ENCODE results near the gene RPL18. TPM values are rescaled to one million over a fixed set of nuclear protein-coding genes. Genes with fewer than 3 reads are reported as not detected.

The RPL18 gene
- total RNA-seq, 1 donor from 2014 or later: 1,454 TPM

- no peak for DNase-seq
Observed at GRCh38 chr19:48629599-48630295, 10.8 kb upstream of the RPL18 start.

- no peak for DNase-seq
Observed at GRCh38 chr19:48629297-48629598, 10.3 kb upstream of the RPL18 start.

GRCh38 chr19:48628486-48629296 lies 9.7 kb upstream of the RPL18 start:
- no peak for DNase-seq

- DNase-seq: no peak
Observed at GRCh38 chr19:48627865-48628314, 8.9 kb upstream of the RPL18 start.

- DNase-seq: no peak
Observed at GRCh38 chr19:48627201-48627864, 8.4 kb upstream of the RPL18 start.

DNA sequence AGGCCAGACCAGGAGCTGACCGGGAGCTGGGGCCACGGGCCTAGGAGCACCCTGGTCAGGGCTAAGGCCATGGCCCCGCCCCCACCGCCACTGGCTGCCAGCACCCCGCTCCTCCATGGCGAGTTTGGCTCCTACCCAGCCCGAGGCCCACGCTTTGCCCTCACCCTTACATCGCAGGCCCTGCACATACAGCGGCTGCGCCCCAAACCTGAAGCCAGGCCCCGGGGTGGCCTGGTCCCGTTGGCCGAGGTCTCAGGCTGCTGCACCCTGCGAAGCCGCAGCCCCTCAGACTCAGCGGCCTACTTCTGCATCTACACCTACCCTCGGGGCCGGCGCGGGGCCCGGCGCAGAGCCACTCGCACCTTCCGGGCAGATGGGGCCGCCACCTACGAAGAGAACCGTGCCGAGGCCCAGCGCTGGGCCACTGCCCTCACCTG lies 6.9 kb upstream of the RPL18 start:
- DNase-seq: no peak

DNA sequence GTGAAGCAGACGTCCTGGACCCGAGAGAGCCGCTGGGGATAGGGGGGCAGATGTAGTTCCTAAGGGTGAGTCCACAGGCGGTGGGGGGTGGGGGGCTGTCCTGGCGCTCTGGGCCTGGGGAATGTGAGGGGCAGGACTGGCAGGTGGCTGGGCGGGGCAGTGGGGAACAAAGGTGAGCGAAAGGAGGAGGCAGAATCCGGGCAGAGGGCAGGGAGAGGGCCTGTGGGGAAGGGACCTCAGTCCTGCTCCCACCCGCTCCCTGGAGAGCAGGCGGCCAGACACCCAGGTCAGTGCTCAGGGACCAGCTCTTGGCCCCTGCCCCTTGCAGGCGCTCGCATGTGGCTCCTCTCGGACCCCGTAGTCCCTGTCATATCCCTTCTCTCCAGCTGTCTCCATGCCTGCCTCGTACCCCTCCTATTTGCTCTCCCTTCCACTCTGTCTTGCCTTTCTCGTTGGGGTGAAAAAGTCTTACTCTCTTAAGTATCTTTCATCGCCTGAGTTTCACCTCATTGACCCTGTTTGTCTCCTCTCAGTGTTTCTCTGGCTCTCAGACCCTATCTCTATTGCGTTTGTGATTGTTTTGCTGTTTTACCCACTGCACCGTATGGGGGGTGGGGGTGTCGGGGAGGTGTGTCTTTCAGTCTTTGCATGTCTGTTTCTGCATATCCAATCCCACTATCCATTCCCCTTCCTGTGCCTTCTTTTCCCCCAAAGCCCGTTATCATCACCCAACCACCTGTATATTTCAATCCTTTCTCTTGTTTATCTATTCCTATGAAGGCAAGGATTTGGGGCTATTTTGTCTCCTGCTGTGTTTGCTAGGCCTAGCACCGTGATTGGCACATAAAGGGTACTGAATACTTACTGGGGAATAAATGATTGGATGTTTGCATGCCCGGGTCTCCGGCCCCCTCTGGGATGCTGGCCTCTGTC lies 6.1 kb upstream of the RPL18 start:
- no peak for DNase-seq

GRCh38 chr19:48624067-48624594 lies 5.2 kb upstream of the RPL18 start:
- peak; percentile 97 for DNase-seq

- no peak for DNase-seq
Observed at GRCh38 chr19:48623556-48624066, 4.6 kb upstream of the RPL18 start.

DNA sequence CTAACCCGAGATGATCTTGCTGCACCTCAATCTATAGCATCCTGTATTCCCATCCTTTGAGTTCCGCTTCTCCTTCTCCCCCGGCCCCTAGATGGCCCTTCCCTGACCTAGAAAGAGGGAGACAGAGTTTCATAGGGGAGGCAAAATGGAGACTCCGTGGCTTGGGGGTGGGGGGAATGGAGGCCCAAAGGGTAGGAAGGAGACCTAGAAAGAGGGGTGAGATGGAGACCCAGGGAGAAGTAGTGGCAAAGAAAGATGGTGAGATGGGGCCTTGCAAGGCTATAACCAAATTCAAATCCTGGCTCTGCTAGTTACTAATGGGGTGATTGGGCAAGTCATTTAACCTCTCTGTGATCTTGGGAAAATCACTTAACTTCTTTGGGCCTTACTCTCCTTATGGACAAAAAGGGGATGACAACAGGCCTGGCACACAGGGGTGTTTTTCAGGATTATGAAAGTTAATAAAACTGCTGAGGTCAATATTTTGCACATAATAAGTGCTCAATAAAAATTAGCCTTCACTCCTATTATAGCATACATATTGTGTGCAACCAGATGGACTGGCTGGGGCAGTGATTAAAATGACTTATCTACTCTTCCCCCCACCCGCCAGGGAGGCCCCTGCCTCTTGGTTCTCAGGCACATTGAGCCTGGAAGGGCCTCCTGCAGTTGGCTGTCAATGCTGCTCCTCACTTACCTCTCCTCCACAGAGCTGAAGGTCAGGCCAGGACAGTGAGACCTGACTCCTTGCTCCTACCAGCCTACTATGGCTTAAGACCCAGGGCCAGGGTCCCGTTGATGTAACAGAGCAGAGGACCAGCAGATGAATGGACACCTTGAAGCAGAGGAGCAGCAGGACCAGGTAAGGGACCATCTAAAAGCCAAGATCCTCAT lies 961 bp upstream of the RPL18 start:
- no peak for DNase-seq

DNA sequence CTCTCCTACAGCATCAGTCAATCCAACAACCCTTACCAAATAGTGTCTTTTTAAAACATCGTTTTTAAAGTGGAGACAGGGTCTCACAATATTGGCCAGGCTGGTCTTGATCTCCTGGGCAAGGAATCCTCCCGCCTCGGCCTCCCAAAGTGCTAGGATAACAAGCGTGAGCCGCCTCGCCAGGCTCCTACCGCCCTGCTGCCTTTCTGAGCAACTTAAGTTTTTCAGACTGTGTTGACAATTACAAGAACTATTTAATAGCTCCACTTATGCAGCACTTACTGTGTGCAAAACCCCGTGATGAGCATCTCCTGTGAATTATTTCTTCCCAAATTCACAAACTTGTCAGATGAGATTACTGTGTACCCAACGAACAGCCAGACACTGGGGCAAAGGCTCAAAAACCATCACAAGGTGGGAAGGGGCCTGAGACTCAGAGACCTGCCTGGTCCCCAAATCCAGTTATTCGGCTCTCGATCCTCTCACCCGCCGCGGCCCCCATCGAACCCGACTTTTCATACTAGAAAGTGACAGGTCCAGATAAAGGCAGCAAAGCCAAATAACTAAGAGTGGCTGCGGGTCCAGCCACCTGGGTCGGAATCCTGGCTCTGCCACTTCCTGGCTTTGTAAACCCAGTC lies 581 bp downstream of the RPL18 start:
- DNase-seq: no peak

GRCh38 chr19:48617146-48617937 lies 1.6 kb downstream of the RPL18 start:
- DNase-seq: no peak

DNA sequence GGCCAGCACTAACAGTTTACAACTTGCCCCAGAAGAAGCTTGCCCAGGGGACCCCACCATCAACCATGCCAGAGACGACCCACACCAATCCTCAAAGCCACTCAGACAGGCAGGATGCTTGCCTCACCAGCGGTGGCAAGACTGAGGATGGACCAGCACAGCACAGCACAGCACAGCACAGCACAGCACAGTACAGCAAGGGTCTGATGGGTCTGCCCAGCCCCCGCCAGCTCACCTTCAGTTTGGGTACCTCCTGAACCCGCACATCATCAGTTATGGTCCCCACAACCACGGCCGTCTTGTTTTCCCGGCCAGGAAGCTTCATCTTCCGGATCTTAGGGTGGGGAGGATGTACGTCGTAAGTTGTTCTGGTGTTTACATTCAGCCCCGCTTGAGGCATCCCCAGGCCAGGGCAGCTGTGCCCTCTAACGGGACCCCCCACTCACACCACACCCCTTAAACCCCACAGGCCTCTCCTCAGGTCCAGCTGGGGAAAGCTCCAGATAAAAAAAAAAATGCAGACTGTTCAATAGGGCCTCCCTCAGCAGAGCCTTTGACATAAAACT lies 2.4 kb downstream of the RPL18 start:
- DNase-seq: no peak

DNA sequence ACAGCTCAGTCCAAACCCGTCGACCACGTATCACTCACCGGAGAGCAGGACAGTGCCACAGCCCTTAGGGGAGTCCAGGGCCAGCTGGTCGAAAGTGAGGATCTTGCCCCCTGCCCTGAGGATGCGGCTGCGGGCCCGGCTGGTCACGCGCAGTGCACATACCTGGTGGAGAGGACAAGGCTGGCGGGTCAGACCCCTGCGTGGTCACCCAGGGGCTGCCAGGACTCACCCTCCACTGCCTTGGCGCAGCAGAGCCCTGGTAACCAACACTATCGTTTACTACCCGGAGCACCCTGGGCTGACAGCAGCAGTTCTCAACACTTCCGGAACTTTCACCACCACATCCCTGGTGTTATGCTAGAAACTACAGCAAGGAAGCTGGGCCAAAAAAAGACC lies 2.9 kb downstream of the RPL18 start:
- DNase-seq: no peak

GRCh38 chr19:48615231-48616040 lies 3.5 kb downstream of the RPL18 start:
- DNase-seq: no peak

DNA sequence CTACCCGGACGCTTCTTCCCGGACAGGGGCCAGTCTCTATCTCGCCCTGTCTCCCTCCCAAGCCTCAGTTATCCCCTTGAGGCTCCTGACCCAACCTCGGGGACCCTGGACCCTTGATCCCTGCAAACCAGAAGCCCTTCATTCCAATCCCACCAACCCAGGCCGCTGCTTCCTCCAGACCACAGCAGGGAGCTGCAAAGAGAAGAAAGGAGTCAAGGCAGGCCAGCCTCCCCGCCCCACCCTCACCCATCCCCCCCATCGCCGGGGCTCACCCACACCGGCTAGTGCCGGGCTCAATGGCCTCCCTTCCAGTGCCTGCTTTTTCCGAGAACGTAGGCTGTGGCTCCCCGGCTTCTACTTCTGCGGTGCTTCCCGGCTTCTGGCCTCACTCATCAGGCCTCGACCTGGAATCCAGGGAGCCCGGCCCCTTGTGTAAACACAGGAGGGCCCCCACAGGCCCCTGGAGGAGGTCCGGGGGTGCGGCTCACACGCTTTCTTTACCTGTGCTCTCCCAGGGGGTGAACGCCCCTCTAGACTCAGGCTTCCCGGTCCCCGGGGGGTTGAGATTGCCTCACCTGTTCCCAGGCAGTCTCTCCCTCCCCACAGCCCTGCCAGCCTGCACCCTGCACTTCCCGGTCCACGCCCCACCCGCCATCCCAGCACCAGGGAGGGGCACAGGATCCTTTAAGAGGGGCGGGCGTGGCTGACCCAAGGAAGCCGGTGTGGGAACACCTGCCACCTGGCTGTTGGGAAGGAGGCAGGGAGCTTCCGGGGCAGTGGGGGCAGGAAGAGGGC lies 4.3 kb downstream of the RPL18 start, which contains the start of gene FAM83E:
FAM83E (minus strand) TSS at position 641 of the 795 bp plus-strand sequence. CDS start 1,704 bp downstream, outside the sequence.
- DNase-seq: no peak
